ENCODE results near the gene SLC16A7. TPM values are rescaled to one million over a fixed set of nuclear protein-coding genes. Genes with fewer than 3 reads are reported as not detected.

SLC16A7 gene, protein sequence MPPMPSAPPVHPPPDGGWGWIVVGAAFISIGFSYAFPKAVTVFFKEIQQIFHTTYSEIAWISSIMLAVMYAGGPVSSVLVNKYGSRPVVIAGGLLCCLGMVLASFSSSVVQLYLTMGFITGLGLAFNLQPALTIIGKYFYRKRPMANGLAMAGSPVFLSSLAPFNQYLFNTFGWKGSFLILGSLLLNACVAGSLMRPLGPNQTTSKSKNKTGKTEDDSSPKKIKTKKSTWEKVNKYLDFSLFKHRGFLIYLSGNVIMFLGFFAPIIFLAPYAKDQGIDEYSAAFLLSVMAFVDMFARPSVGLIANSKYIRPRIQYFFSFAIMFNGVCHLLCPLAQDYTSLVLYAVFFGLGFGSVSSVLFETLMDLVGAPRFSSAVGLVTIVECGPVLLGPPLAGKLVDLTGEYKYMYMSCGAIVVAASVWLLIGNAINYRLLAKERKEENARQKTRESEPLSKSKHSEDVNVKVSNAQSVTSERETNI
- 0.08 to 0.20 TPM (median 0.15 TPM) in 5 replicates for total RNA-seq (2022; extraction: Qiagen RNA extraction)

DNA sequence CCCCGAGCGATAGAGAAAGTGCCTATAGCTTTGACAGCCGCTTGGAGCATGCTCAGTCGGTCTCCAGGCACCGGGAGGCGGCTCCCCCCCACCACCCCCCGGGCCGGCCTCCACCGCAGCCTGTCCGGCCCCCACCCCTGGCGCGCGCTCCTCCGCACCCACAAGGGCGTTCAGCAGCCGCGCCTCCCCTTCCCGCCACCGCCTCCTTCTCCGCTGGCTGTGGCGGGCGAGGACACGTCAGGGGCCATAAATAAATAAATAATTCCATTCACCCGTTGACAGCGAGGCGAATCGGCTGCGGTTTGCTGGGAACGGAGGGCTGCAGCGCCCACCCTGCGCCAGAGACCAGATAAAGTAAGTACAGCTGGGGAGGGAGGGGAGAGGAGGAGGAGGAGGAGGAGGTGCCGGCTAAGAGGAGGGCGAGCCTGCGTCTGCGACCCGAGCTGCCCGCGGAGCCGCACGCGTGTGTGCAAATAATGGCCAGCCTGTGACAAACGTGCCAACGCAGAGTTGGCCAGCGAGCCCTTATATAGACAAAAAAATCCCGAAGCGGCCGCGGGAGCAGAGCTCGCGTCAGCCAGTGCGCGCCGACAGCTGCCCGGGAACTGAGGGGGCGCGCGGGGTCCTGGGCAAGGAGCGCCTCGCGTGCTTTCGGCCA, at the start of gene SLC16A7:
TSS of gene SLC16A7 (plus strand) at position 147 of the 658 bp plus-strand sequence. CDS start 108,773 bp downstream, outside the sequence.

Data from A549 treated with CORT108297 at 1 μM for 4 hours (cell line).